IMR-90 (cell line): ENCODE measurements around the gene RBM39. TPM values are rescaled to one million over a fixed set of nuclear protein-coding genes. Genes with fewer than 3 reads are reported as not detected.

Experiments used
- ATAC-seq: fragments of 200-7000 bp; cut with Tn5 transposase; 2 replicates; pipeline ENCODE4 v1.9.1; 2020; ENCODE audit warnings: low read depth, mild to moderate bottlenecking, moderate library complexity
- BruUV-seq: library from RNA; stranded (reverse); fragments of 400-500 nt; replicated peaks from 2 replicates; lab custom pipeline; 2021; lab: Mats Ljungman, UMichigan
- CTCF ChIA-PET: fragments of 300-600 bp; formaldehyde crosslinking; extraction: SDS; loops from one replicate; lab custom pipeline; 2021; ENCODE audit warnings: antibody characterized with exemption; lab: Yijun Ruan, JAX
- POLR2A ChIA-PET: fragments of 300-600 bp; sonication (Branson Sonifier 250); formaldehyde crosslinking; loops from one replicate; lab custom pipeline; 2022; ENCODE audit warnings: antibody characterized with exemption; ENCODE audit not compliant: unreplicated experiment; lab: Charles Lee
- DNase-seq: peaks from one replicate; pipeline ENCODE4 v3.0.0; 2013
- H2AFZ ChIP-seq: replicated peaks from 2 replicates; pipeline ENCODE3; 2013; ENCODE audit warnings: low read length, mild to moderate bottlenecking; ENCODE audit not compliant: poor library complexity
- H2AK5ac ChIP-seq: 2 replicates; pipeline ENCODE4 v1.6.1; 2013; ENCODE audit warnings: low read depth, low read length, inconsistent platforms
- H2AK9ac ChIP-seq: replicated peaks from 2 replicates; pipeline ENCODE3; 2013; ENCODE audit warnings: mild to moderate bottlenecking, low read depth, low read length, moderate library complexity; ENCODE audit not compliant: poor library complexity
- H2BK120ac ChIP-seq: 2 replicates; pipeline ENCODE4 v1.6.1; 2013; ENCODE audit warnings: low read depth, low read length, inconsistent platforms
- H2BK15ac ChIP-seq: 3 replicates; pipeline ENCODE4 v1.6.1; 2013; ENCODE audit warnings: low read depth, low read length, inconsistent platforms
- H2BK20ac ChIP-seq: 2 replicates; pipeline ENCODE4 v1.6.1; 2013; ENCODE audit warnings: low read depth, mild to moderate bottlenecking, inconsistent platforms, low read length, moderate library complexity
- H2BK5ac ChIP-seq: 2 replicates; pipeline ENCODE4 v1.6.1; 2013; ENCODE audit warnings: mild to moderate bottlenecking, low read depth, low read length, inconsistent platforms; ENCODE audit not compliant: poor library complexity, severe bottlenecking
- H3K14ac ChIP-seq: replicated peaks from 2 replicates; pipeline ENCODE4 v1.6.1; 2013; ENCODE audit warnings: low read depth, low read length, inconsistent platforms
- H3K18ac ChIP-seq: 2 replicates; pipeline ENCODE4 v1.6.1; 2013; ENCODE audit warnings: low read depth, low read length, control low read depth
- H3K23ac ChIP-seq: 2 replicates; pipeline ENCODE4 v1.6.1; 2013; ENCODE audit warnings: low read depth, low read length, inconsistent platforms
- H3K27ac ChIP-seq: 2 replicates; pipeline ENCODE4 v1.5.1; 2013; ENCODE audit warnings: mild to moderate bottlenecking, control low read depth, low read length; ENCODE audit not compliant: insufficient read depth
- H3K27me3 ChIP-seq: 2 replicates; pipeline ENCODE4 v1.6.1; 2013; ENCODE audit warnings: low read length; ENCODE audit not compliant: control insufficient read depth, insufficient read depth
- H3K36me3 ChIP-seq: 2 replicates; pipeline ENCODE4 v1.6.1; 2013; ENCODE audit warnings: low read length, mixed read lengths; ENCODE audit not compliant: control insufficient read depth, insufficient read depth
- H3K4ac ChIP-seq: 2 replicates; pipeline ENCODE4 v1.6.1; 2013; ENCODE audit warnings: low read depth, low read length, inconsistent platforms
- H3K4me1 ChIP-seq: 2 replicates; pipeline ENCODE4 v1.6.1; 2013; ENCODE audit warnings: low read length, mixed read lengths; ENCODE audit not compliant: control insufficient read depth, insufficient read depth
- H3K4me2 ChIP-seq: 2 replicates; pipeline ENCODE4 v1.6.1; 2013; ENCODE audit warnings: low read depth, mild to moderate bottlenecking, control low read depth, low read length, moderate library complexity
- H3K4me3 ChIP-seq: 2 replicates; pipeline ENCODE4 v1.5.1; 2013; ENCODE audit warnings: low read depth, mild to moderate bottlenecking, control low read depth, low read length, moderate library complexity; ENCODE audit not compliant: insufficient read depth
- H3K56ac ChIP-seq: 2 replicates; pipeline ENCODE4 v1.6.1; 2013; ENCODE audit warnings: low read length, inconsistent platforms; ENCODE audit not compliant: insufficient read depth; ENCODE audit errors: extremely low read depth
- H3K79me1 ChIP-seq, 2 experiments: 2 replicates each; pipeline ENCODE4 v1.6.1; 2013; ENCODE audit warnings: low read length in 2 of 2, inconsistent platforms in 1 of 2, low read depth in 1 of 2
- H3K9ac ChIP-seq: 2 replicates; pipeline ENCODE4 v1.6.1; 2013; ENCODE audit warnings: low read depth, low read length, control low read depth
- H3K9me1 ChIP-seq: 2 replicates; pipeline ENCODE4 v1.6.1; 2013; ENCODE audit warnings: low read length, inconsistent platforms; ENCODE audit not compliant: insufficient read depth
- H3K9me3 ChIP-seq: 2 replicates; pipeline ENCODE4 v1.6.1; 2013; ENCODE audit warnings: low read length; ENCODE audit not compliant: control insufficient read depth, insufficient read depth
- H4K20me1 ChIP-seq: 2 replicates; pipeline ENCODE4 v1.6.1; 2013; ENCODE audit warnings: low read length, inconsistent platforms; ENCODE audit not compliant: insufficient read depth
- H4K5ac ChIP-seq: 2 replicates; pipeline ENCODE4 v1.6.1; 2013; ENCODE audit warnings: mild to moderate bottlenecking, low read depth, low read length, control low read depth
- H4K8ac ChIP-seq, 2 experiments: 2 replicates each; pipeline ENCODE4 v1.6.1; 2013; ENCODE audit warnings: low read depth in 2 of 2, low read length in 2 of 2, control low read depth in 1 of 2, inconsistent platforms in 1 of 2
- H4K91ac ChIP-seq: 2 replicates; pipeline ENCODE4 v1.6.1; 2013; ENCODE audit warnings: low read depth, low read length, inconsistent platforms; ENCODE audit not compliant: insufficient read depth
- BHLHE40 ChIP-seq: fragments of 150-350 bp; IDR thresholded peaks from 2 replicates; pipeline ENCODE4 v1.6.1; 2016; ENCODE audit warnings: mild to moderate bottlenecking, low read depth, low read length
- CEBPB ChIP-seq: IDR thresholded peaks from 2 replicates; pipeline ENCODE4 v1.6.1; 2012; ENCODE audit warnings: low read depth, low read length, improper control_type of control experiment
- CHD1 ChIP-seq: IDR thresholded peaks from 2 replicates; pipeline ENCODE4 v1.6.1; 2012; ENCODE audit warnings: low read depth, low read length, improper control_type of control experiment
- CTCF ChIP-seq: conservative IDR thresholded peaks from 2 replicates; pipeline ENCODE4 v1.5.1; 2012; ENCODE audit warnings: mild to moderate bottlenecking, low read depth, low read length, improper control_type of control experiment
- FOS ChIP-seq: fragments of 150-350 bp; IDR thresholded peaks from 2 replicates; pipeline ENCODE4 v1.6.1; 2016; ENCODE audit warnings: low read depth, low read length
- MAFK ChIP-seq: IDR thresholded peaks from 2 replicates; pipeline ENCODE4 v1.6.1; 2012; ENCODE audit warnings: low read depth, low read length, improper control_type of control experiment
- MAZ ChIP-seq: IDR thresholded peaks from 2 replicates; pipeline ENCODE4 v1.6.1; 2012; ENCODE audit warnings: low read depth, mild to moderate bottlenecking, low read length, improper control_type of control experiment, moderate library complexity, borderline replicate concordance
- MXI1 ChIP-seq: IDR thresholded peaks from 2 replicates; pipeline ENCODE4 v1.6.1; 2012; ENCODE audit warnings: low read depth, mild to moderate bottlenecking, low read length, moderate library complexity, borderline replicate concordance
- NFE2L2 ChIP-seq: fragments of 150-350 bp; IDR thresholded peaks from 2 replicates; pipeline ENCODE4 v1.6.1; 2016; ENCODE audit warnings: low read depth, mild to moderate bottlenecking, low read length
- POLR2A ChIP-seq: IDR thresholded peaks from 2 replicates; pipeline ENCODE4 v1.6.1; 2012; ENCODE audit warnings: mild to moderate bottlenecking, low read depth, low read length
- RAD21 ChIP-seq: IDR thresholded peaks from 2 replicates; pipeline ENCODE4 v1.6.1; 2012; ENCODE audit warnings: low read length, improper control_type of control experiment
- RCOR1 ChIP-seq: IDR thresholded peaks from 2 replicates; pipeline ENCODE4 v1.6.1; 2012; ENCODE audit warnings: mild to moderate bottlenecking, low read length, improper control_type of control experiment; ENCODE audit not compliant: insufficient replicate concordance
- RFX5 ChIP-seq: IDR thresholded peaks from 2 replicates; pipeline ENCODE4 v1.8.0; 2012; ENCODE audit warnings: low read depth, mild to moderate bottlenecking, low read length, moderate library complexity
- SMC3 ChIP-seq: fragments of 150-350 bp; IDR thresholded peaks from 2 replicates; pipeline ENCODE4 v1.6.1; 2016; ENCODE audit warnings: low read depth, mild to moderate bottlenecking, antibody characterized with exemption, low read length, moderate library complexity
- USF2 ChIP-seq: fragments of 150-350 bp; IDR thresholded peaks from 2 replicates; pipeline ENCODE4 v1.6.1; 2017; ENCODE audit warnings: mild to moderate bottlenecking, antibody characterized with exemption, low read length, low read depth
- WGBS, 2 experiments: methylation state at CpG; one replicate each; pipeline versions ENCODE4 v1.1.5 to v1.1.7; 2013; ENCODE audit warnings: missing lambda C conversion rate in 2 of 2; ENCODE audit not compliant: insufficient read length in 1 of 2; ENCODE audit errors: extremely low coverage in 2 of 2; 5-methylcytosine and 5-hydroxymethylcytosine counted together
- dilution Hi-C: fragments of 300-500 bp; cut with HindIII; formaldehyde crosslinking; loops from one replicate; pipeline ENCODE4 v1.14.3; 2018; ENCODE audit warnings: low sequenced_read_pairs; ENCODE audit not compliant: unreplicated experiment
- in situ Hi-C: fragments of 300-500 bp; cut with MboI; formaldehyde crosslinking; loops from 3 replicates; pipeline ENCODE4 v1.14.3; 2019; ENCODE audit warnings: low sequenced_read_pairs, inconsistent platforms, mixed read lengths
- intact Hi-C: fragments of 100-400 bp; cut with micrococcal nuclease; formaldehyde crosslinking; loops from 2 replicates; pipeline ENCODE4 v1.10.0; 2022
- polyA plus RNA-seq, 3 experiments: library from polyadenylated mRNA; depleted of rRNA; stranded (reverse); fragments of >200 nt; gene quantifications; 2 replicates each; pipeline ENCODE4 v1.2.3, GENCODE V29; 2012; ENCODE audit warnings: low replicate concordance in 1 of 3
- total RNA-seq: library from RNA; depleted of rRNA; stranded (reverse); fragments of >200 nt; gene quantifications from 2 replicates; pipeline ENCODE4 v1.2.3, GENCODE V29; 2012
- TF ChIP-seq, protein P1 (sequence below): fragments of 150-350 bp; IDR thresholded peaks from 2 replicates; pipeline ENCODE4 v1.6.1; 2016; ENCODE audit warnings: low read depth, mild to moderate bottlenecking, low read length, moderate library complexity, borderline replicate concordance

Gene RBM39
- total and polyA plus RNA-seq, 2 of the 4 experiments (the other 2 are of a cell fraction): 106 to 166 TPM

- CTCF ChIA-PET: interaction anchor here (0.7 to 1.4 kb wide), 2 partner anchors 9 to 15 kb away, joined by 3 to 4 read pairs; no protein-coding TSS in a partner anchor
- no peak overlapping the region for H3K4ac ChIP-seq
- peaks cover 82% of the 10 kb centered on the region for H3K36me3 ChIP-seq
- H3K18ac ChIP-seq: no peak overlapping the region
- DNase-seq (no peak), ATAC-seq (no peak)
- no peak overlapping the region for H4K5ac ChIP-seq
- no CpG with 5 or more reads among the region's 12 CpGs for WGBS, 2 experiments
- no peak overlapping the region for H3K9ac ChIP-seq
- H3K9me1 ChIP-seq: peaks cover 11% of the 10 kb centered on the region
- no peak overlapping the region for H2AFZ ChIP-seq
- no peaks in the 10 kb centered on the region for H3K9me3 ChIP-seq
- H2BK120ac ChIP-seq: no peak overlapping the region
- H2AK9ac ChIP-seq: no peak overlapping the region
- H3K56ac ChIP-seq: no peak overlapping the region
- H3K4me1 ChIP-seq: no peaks in the 10 kb centered on the region
- no peak overlapping the region for H3K14ac ChIP-seq
- POLR2A ChIA-PET: interaction anchor here (0.6 kb wide), 1 partner anchor 165 kb away, joined by 12 read pairs; no protein-coding TSS in a partner anchor
- no peak overlapping the region for H3K23ac ChIP-seq
- TF ChIP-seq MXI1: no peak
- TF ChIP-seq CEBPB: no peak
- no peak for TF ChIP-seq CTCF
- TF ChIP-seq RCOR1: no peak
- TF ChIP-seq SMC3: no peak
- no peak for TF ChIP-seq POLR2A
- no peak for TF ChIP-seq BHLHE40
- TF ChIP-seq NFE2L2: no peak
- no peak for TF ChIP-seq MAFK
- no peak for TF ChIP-seq USF2
- no peak for TF ChIP-seq RFX5
- TF ChIP-seq MAZ: no peak
- no peak for TF ChIP-seq FOS
- TF ChIP-seq, protein P1, sequence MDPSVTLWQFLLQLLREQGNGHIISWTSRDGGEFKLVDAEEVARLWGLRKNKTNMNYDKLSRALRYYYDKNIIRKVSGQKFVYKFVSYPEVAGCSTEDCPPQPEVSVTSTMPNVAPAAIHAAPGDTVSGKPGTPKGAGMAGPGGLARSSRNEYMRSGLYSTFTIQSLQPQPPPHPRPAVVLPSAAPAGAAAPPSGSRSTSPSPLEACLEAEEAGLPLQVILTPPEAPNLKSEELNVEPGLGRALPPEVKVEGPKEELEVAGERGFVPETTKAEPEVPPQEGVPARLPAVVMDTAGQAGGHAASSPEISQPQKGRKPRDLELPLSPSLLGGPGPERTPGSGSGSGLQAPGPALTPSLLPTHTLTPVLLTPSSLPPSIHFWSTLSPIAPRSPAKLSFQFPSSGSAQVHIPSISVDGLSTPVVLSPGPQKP: no peak
- TF ChIP-seq CHD1: no peak
- no peak for TF ChIP-seq RAD21
- intact Hi-C loops: no loop called here
- H2BK15ac ChIP-seq: no peak overlapping the region
- dilution Hi-C loops: no loop called here
- no peak overlapping the region for H2BK20ac ChIP-seq
- H4K20me1 ChIP-seq: peaks cover 96% of the 10 kb centered on the region
- H3K27ac ChIP-seq: no peak overlapping the region
- H4K91ac ChIP-seq: no peak overlapping the region
- peaks cover 34 to 74% of the 10 kb centered on the region in 2 experiments for H3K79me1 ChIP-seq
- BruUV-seq: no TSS peak
- H2BK5ac ChIP-seq: no peak overlapping the region
- no peak overlapping the region for H3K4me2 ChIP-seq
- no peaks in the 10 kb centered on the region for H3K27me3 ChIP-seq
- H2AK5ac ChIP-seq: no peak overlapping the region
- in situ Hi-C loops: no loop called here
- H4K8ac ChIP-seq: no peak overlapping the region
- H3K4me3 ChIP-seq: no peak overlapping the region
Observed at GRCh38 chr20:35718972-35719635, 23.0 kb downstream of the RBM39 start.
